ENCODE data around the gene SYT3. TPM values are rescaled to one million over a fixed set of nuclear protein-coding genes. Genes with fewer than 3 reads are reported as not detected.

Gene SYT3
- total RNA-seq, 2 experiments from 2014 or later: 0.16 to 0.17 TPM

DNA sequence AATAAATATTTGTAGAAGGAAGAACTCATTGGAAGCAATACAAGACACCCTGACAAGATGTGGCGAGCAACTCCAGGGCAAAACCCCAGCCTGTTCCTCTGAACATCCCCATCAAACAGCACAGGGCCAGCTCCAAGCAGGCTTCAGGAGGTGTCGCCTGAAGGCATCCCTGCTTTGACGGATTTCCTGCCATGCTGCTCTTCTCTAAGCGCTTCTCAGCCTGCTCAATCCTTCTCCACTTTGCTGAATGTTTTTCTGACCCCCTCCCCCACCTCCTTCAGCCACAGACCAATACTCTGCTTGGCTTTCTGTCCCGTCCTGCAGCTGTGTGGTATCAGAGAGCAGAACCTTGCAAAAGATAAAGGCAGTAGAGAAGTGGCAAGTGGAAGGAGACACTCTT, 38.0 kb upstream of the SYT3 start:
- no peaks in the 10 kb centered on the region for H3K9me3 ChIP-seq (ENCODE audit: low read length)
- no TSS peak for BruUV-seq (replicated peaks)
- TF ChIP-seq EZH2phosphoT487 (IDR thresholded peaks at IDR 0.05; ENCODE audit: borderline replicate concordance, low read depth, low read length) (no peak), CTCF (conservative IDR thresholded peaks at IDR 0.05; ENCODE audit: low read length) (no peak)
- no peaks in the 10 kb centered on the region for H4K20me1 ChIP-seq (ENCODE audit: insufficient read depth, low read length)
- peaks cover 15% of the 10 kb centered on the region for H3K4me1 ChIP-seq (ENCODE audit: insufficient read depth, low read length, poor library complexity, severe bottlenecking)
- no peak overlapping the region for H3K27ac ChIP-seq (ENCODE audit: low read depth, low read length, poor library complexity, severe bottlenecking)
- no peaks in the 10 kb centered on the region for H3K79me2 ChIP-seq (ENCODE audit: insufficient read depth, low read depth, low read length)
- no peaks in the 10 kb centered on the region for H3K9me2 ChIP-seq (ENCODE audit: insufficient read depth, low read length)
- H3K4me2 ChIP-seq (ENCODE audit: low read length): no peak overlapping the region
- intact Hi-C loops (cut with micrococcal nuclease; ENCODE audit: unreplicated experiment): no loop called here
- no peak overlapping the region for H3K4me3 ChIP-seq (ENCODE audit: low read depth, low read length, poor library complexity, severe bottlenecking)
- H3K36me3 ChIP-seq (ENCODE audit: insufficient read depth, low read length): no peaks in the 10 kb centered on the region
- no peak for DNase-seq (ENCODE audit: low spot score)
- CTCF ChIA-PET (ENCODE audit: unreplicated experiment): no interaction called here
- POLR2A ChIA-PET: no interaction called here
- H2AFZ ChIP-seq (ENCODE audit: low read length): no peak overlapping the region

- DNase-seq (ENCODE audit: low spot score): no peak
- no peak for TF ChIP-seq EZH2phosphoT487 (IDR thresholded peaks at IDR 0.05; ENCODE audit: borderline replicate concordance, low read depth, low read length)
- no peak for TF ChIP-seq CTCF (conservative IDR thresholded peaks at IDR 0.05; ENCODE audit: low read length)
- H3K4me3 ChIP-seq (ENCODE audit: low read depth, low read length, poor library complexity, severe bottlenecking): no peak overlapping the region
- no peaks in the 10 kb centered on the region for H3K79me2 ChIP-seq (ENCODE audit: insufficient read depth, low read depth, low read length)
- intact Hi-C loops (cut with micrococcal nuclease; ENCODE audit: unreplicated experiment): no loop called here
- no peak overlapping the region for H2AFZ ChIP-seq (ENCODE audit: low read length)
- peaks cover 10% of the 10 kb centered on the region for H3K4me1 ChIP-seq (ENCODE audit: insufficient read depth, low read length, poor library complexity, severe bottlenecking)
- CTCF ChIA-PET (ENCODE audit: unreplicated experiment): interaction anchor here (0.6 kb wide), 1 partner anchor 19 kb away, joined by 7 read pairs; no protein-coding TSS in a partner anchor
- no peaks in the 10 kb centered on the region for H4K20me1 ChIP-seq (ENCODE audit: insufficient read depth, low read length)
- no peaks in the 10 kb centered on the region for H3K9me3 ChIP-seq (ENCODE audit: low read length)
- no peaks in the 10 kb centered on the region for H3K36me3 ChIP-seq (ENCODE audit: insufficient read depth, low read length)
- no peak overlapping the region for H3K4me2 ChIP-seq (ENCODE audit: low read length)
- H3K9me2 ChIP-seq (ENCODE audit: insufficient read depth, low read length): no peaks in the 10 kb centered on the region
- POLR2A ChIA-PET: no interaction called here
- BruUV-seq (replicated peaks): no TSS peak
- H3K27ac ChIP-seq (ENCODE audit: low read depth, low read length, poor library complexity, severe bottlenecking): no peak overlapping the region
These were observed 37.0 kb upstream of the SYT3 start for GRCh38 chr19:50676625-50677197.

DNA sequence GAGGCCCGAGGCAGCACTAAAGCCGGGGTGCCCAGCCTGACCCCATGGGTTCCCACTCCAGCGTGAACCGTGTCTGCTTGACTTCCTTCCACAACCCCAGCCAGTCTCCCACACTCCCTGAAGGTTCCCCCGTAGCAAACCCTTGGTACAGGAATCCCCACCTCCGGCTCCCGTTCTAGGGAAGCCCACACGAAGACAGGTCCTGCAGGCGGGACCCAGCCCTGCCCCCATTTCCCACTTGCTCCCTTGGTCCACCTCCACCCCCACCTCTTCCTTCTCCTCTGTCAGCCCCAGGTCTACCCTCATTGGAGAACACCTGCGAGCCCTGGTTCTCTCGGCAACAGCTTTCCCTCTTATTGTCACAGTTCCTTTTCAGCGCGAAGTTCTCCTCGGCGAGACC, 33.4 kb upstream of the SYT3 start:
- no peaks in the 10 kb centered on the region for H3K36me3 ChIP-seq (ENCODE audit: insufficient read depth, low read length)
- no peaks in the 10 kb centered on the region for H3K79me2 ChIP-seq (ENCODE audit: insufficient read depth, low read depth, low read length)
- no peak overlapping the region for H2AFZ ChIP-seq (ENCODE audit: low read length)
- TF ChIP-seq CTCF (conservative IDR thresholded peaks at IDR 0.05; ENCODE audit: low read length): no peak
- TF ChIP-seq EZH2phosphoT487 (IDR thresholded peaks at IDR 0.05; ENCODE audit: borderline replicate concordance, low read depth, low read length): no peak
- POLR2A ChIA-PET: no interaction called here
- no TSS peak for BruUV-seq (replicated peaks)
- CTCF ChIA-PET (ENCODE audit: unreplicated experiment): no interaction called here
- DNase-seq (ENCODE audit: low spot score): no peak
- intact Hi-C loops (cut with micrococcal nuclease; ENCODE audit: unreplicated experiment): no loop called here
- H3K27ac ChIP-seq (ENCODE audit: low read depth, low read length, poor library complexity, severe bottlenecking): no peak overlapping the region
- H4K20me1 ChIP-seq (ENCODE audit: insufficient read depth, low read length): no peaks in the 10 kb centered on the region
- no peaks in the 10 kb centered on the region for H3K4me1 ChIP-seq (ENCODE audit: insufficient read depth, low read length, poor library complexity, severe bottlenecking)
- no peak overlapping the region for H3K4me3 ChIP-seq (ENCODE audit: low read depth, low read length, poor library complexity, severe bottlenecking)
- H3K9me2 ChIP-seq (ENCODE audit: insufficient read depth, low read length): no peaks in the 10 kb centered on the region
- H3K9me3 ChIP-seq (ENCODE audit: low read length): no peaks in the 10 kb centered on the region
- H3K4me2 ChIP-seq (ENCODE audit: low read length): no peak overlapping the region

Measured in OCI-LY7 (cell line).